Prostate gland (tissue), 2 donors: ENCODE results near the gene M1AP.

Experiments
- CTCF ChIP-seq, 4 experiments: fragments of 200-600 bp in 2 of 4; fragments of 450-650 bp in 2 of 4; sonication (generic) in 2 of 4; IDR thresholded peaks; 1 replicate in 3 of 4; 2 replicates in 1 of 4; pipeline ENCODE4 v1.5.1; 2016 to 2019; ENCODE audit warnings: antibody characterized with exemption in 4 of 4, mild to moderate bottlenecking in 2 of 4, moderate library complexity in 2 of 4
- POLR2A ChIP-seq: fragments of 450-650 bp; IDR thresholded peaks from one replicate; pipeline ENCODE4 v1.6.1; 2016; ENCODE audit warnings: antibody characterized with exemption, mild to moderate bottlenecking
- POLR2AphosphoS5 ChIP-seq: sonication (generic); formaldehyde crosslinking; IDR thresholded peaks from one replicate; pipeline ENCODE4 v1.6.1; 2017; ENCODE audit warnings: antibody characterized with exemption

- no peak for TF ChIP-seq POLR2A
- TF ChIP-seq CTCF (IDR thresholded peaks at IDR 0.05) = no peak
- TF ChIP-seq POLR2AphosphoS5 = no peak
Measured at GRCh38 chr2:74689671-74690070, 41.5 kb upstream of the M1AP start.
